GM19035 (cell line): ENCODE measurements around the gene FLNB.
A peak's percentile ranks its signal among the peaks of the same experiment; 100 is the strongest.

Source experiments
- ATAC-seq: cut with Tn5 transposase; IDR thresholded peaks from one replicate; pipeline ENCODE4 v1.9.1; 2021; ENCODE audit not compliant: unreplicated experiment

Gene FLNB

DNA sequence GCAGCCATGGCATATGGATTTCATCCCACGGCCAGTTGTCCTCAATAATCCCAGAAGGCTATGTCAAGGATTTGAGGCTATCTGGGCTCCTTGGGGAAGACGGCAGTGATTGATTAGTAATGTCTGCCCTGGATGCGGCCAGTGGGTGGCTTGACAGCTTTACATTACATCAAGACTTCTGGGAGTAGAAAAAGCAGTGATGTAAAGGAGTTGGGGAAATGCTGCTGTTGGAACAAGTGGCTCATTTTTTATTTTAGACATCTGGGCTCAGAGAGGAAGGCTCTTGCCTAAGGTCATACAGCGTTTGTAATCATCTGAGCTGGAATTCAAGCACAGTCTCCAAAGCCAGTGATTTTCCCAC is 94.1 kb downstream of the FLNB start:
- no peak for ATAC-seq

DNA sequence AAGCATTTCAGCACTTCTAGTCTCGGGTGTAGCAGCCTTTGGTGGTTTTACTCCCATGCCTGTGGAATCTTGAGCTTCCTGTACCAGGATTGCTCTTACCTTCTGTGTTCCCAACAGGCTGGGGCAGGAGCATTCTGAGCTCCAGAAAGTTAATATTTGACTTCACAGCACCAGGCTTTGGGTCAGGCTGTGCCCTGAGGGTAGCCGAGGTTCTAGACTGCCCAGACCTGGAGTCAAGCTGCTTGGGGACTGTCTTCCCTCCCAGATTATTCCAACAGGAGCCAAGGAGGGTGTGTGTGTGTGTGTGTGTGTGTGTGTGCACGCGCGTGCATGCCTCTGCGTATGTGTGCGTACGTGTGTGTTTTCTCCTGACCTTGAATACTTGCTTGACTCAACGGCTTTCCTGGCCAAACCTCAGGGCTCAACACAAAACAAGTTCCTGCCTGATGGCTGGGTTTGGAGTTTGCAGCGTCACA is 94.8 kb downstream of the FLNB start:
- ATAC-seq: no peak

DNA sequence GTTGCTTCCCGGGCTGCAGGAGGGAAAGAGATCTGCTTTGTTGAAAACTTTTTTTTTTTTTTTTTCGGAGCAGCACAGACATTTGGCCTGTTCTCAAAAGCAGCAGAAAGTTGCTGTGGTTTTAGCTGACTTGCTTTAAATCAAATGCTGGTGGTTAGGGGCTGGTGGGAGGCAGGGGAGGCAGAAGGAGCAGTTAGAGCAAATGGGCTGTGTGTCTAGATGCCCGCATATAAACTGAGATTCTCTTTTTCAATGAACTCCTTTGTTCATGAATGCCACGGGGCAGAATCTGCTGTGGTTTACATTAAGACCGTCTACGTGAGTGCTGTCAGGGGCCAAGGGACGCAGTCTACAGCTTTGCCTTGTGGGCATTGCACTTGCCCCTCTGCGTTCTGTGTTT is 95.9 kb downstream of the FLNB start:
- ATAC-seq: no peak

DNA sequence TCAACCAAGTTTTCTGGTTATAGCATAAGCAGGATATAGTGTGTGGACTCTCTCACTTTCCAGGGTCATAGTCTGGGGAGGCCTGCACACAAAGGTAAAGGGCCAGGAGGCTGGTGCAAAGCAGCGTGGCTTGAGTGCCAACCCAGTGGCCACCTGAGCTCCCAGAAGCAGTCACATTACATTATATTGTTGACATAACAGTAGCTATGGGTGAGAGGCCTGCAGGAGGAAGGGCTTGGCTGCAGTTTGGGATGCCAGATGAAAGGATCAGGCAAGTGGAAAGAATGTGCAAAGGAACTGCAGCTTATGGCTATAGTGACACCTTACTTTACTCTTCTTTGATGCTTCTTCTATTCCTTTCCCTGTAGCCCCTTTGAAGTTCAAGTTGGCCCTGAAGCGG is 96.5 kb downstream of the FLNB start:
- no peak for ATAC-seq

DNA sequence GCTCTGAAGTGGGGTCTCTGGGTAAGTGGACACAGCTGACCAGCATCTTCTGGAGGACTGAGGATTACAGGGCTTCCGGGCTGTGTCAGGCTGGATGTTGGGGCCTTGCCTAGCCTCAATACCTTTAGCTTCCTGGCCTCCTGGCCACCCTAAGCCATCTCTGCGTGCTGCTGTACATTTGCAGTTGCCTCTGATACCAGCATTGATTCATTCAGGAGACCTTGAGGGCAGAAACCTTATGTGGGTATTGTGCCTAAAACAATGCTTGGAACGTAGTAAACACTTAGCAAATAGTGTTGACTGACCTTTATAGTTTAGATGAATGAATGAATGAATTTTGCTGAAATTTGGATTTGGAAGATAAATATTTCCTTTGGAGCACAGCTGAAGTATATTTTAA is 97.0 kb downstream of the FLNB start:
- no peak for ATAC-seq

DNA sequence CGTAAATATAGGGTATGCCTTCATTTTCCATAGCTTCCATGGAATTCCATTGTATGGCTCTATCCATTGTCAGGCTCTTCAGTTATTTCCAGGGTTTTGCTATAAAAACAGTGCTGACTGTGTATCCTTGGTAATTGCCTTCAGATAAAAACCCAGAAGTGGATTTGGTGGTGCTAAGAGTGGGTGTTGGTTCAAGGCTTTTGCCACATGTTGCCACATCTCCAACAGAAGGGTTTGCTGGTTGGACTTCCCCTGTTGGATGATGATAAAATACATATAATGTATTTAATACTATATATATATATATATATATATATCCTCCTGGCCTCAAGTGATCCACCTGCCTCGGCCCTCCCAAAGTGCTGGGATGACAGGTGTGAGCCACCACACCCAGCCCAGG is 97.8 kb downstream of the FLNB start:
- no peak for ATAC-seq

DNA sequence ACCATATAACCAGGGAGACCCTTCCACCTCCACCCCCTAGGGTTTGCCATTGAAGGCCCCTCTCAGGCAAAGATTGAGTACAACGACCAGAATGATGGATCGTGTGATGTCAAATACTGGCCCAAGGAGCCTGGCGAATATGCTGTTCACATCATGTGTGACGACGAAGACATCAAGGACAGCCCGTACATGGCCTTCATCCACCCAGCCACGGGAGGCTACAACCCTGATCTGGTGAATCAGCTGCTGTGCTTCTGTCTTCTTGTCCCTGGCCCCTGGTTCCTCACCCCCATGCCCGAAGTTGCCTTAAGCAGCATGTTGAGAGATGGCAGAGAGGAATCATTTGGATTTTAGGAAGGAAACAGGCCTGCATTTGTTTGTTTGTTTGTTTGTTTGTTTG is 98.4 kb downstream of the FLNB start:
- ATAC-seq: no peak

DNA sequence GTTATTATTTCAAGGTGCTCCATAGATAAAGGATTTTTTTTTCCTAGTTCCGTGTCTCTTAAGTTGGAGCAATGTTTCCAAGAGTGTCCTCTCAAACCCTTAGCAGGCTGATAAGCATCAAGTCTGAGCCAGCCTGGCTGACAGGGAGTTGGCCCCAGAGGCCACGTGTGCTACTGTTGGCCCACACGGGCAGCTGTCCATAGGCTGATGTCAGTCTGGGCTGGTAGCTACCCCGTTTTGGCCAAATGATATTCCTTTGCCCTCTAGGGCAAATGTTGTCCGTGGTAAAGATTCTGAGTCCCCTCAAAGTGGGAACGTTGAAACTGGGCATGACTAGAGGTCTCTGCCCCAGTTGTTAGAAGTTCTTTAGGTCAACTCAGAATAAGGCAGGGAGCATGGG is 99.4 kb downstream of the FLNB start:
- ATAC-seq: no peak

DNA sequence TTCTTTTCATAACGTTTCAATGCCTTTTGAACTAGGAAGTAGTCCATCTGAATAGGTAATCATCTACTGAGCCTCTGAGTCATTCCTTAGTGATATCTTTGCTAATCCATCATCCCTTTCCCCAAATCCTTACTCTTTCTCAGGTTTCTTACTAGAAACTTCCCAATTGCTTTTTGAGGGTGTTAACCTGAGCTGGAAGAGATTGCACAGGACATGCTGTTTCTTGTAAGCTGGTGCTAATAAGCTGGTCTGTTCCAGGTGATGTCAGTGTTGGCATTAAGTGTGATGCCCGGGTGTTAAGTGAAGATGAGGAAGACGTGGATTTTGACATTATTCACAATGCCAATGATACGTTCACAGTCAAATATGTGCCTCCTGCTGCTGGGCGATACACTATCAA is 101.5 kb downstream of the FLNB start:
- ATAC-seq: no peak

DNA sequence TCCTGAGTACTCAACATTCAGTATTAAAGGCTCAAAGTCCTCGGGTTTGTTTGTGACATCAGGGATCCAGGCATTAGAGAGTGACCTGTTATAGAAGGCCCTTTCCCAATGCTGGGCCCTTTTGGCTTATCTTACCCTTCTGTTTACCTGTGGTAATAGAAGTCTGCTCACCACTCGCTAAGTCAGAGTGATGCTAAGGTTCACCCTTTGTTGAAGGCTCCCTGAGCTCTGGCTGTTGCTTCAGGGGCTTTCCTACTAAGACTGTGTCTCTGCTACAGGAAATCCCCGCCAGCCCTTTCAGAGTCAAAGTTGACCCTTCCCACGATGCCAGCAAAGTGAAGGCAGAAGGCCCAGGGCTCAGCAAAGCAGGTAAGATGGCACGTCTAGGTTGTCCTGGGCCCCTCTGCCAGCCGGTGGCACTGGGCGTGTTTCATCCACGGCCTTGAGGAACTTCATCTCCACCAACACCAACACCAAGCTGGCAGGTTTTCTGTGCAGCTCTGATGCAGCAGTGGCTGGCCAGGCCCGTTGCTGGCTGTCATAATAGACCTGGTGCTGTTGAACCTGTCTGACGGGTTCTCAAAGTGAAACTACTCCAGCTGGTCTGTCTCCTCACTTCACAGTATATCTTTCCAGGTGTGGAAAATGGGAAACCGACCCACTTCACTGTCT is 103.4 kb downstream of the FLNB start:
- ATAC-seq: peak; percentile 60

DNA sequence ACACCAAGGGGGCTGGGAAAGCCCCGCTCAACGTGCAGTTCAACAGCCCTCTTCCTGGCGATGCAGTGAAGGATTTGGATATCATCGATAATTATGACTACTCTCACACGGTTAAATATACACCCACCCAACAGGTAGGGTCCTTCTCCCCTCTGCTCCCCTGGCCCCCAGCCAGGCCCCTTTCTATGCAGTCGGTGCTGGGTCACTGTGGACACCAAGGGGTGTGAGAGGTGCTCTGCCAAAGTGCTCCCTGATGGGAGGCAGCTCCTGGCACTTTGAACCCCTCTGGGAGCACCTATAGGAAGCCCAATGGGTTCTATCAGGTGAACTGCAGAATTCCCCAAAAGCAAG is 103.9 kb downstream of the FLNB start:
- no peak for ATAC-seq

DNA sequence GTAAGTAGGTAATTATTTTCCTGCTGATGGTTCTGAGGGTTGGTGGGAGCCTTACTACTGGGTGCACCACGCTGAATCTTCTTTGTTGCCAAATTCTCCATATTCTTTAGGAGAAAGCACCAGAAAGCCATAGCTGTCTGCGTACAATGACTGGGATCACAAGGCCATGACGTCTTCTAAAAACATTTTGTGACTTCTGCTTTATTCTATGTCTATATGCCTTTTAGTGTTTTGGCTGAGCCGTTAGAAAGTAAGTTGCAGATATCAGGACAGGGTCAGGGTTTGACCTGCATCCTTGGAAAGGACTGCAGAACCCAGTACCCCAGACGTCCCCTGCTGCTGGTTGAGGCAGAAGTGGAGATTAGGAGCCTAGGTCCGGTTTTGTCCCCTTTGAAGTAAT is 107.0 kb downstream of the FLNB start:
- ATAC-seq: no peak

DNA sequence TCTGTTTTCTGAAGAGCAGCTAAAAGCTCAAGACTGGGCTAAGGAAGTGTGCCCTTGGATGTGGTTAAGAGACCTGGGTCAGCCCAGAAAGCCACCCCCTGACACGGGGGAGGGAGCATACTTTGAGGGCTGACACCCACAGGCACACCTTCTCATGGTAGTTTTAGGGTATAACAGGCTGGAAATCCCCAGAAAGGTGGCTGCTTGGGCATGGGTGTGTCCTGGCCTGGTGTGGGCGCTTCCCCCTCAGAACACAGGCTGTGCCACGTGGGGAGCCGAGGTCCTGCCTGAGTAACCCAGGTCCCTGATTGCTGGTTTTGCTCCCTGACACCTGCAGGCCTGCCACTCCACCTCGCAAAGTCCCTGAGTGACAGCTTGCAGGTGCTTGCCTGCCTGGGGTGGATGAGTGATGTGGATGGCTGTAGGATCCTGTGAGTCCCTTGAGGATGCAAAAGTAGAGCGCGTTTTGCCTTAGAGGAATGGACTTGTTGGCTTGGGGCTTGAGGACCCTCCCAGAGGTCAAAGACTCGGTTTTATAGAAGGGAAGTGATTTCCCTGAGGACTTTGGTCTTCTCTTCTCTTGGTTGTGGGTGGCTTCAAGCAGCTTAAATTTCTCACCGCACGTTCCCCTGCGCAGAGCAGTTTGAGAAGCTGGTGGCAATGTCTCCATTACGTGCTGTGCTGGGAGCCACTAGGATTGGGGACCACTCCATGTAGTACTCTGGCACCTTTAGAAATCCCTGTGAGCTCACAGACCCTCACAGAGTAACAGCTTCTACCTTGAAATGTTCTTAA is 108.1 kb downstream of the FLNB start:
- ATAC-seq: peak; percentile 46

DNA sequence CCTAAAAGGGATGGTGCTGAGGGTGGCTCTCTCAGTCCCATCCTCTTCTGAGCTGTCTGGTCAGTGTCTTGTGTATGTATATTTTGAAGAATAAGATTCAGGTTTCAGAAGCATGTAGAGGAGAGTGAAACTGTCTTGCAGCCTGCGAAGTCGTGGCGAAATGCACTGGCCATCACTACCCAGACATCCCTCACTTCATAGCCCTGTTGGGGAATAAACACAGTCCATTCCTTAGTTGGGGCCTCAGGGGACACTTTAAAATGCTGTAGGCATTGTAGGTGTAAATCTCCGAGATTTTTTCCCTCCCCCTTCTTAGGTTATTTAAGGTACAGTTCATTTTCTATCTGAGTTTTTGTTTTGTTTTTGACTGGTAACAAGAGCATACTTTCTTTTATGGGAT is 108.8 kb downstream of the FLNB start:
- ATAC-seq: no peak

DNA sequence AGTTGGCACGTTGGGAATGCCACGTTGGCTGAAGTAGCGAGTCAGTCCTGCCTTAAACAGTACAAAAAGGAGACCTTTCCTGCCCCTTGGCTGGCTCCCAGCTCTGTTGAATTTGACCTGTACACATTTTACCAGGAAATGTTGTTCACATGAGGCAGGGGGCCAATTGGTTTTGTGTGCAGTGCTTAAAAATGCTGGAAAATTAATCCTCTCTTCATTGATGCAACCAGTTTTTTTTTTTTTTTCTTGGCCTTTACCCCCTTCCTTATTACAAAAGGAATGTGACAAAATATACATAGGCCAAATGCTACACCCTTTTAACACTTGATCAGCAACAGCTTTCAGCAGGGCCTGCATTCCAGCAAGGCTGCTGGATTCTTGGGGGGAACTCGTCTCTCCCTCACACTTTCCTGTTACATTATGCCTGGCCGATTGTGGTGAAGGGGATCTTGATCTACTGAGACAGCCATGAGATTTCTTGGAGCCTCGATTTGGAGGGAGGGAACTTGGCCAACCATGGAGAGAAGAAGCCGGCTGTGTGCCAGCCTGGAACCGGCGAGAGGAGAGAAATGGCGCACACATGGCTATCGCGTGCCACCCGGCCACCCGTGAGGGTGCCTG is 109.4 kb downstream of the FLNB start:
- no peak for ATAC-seq

DNA sequence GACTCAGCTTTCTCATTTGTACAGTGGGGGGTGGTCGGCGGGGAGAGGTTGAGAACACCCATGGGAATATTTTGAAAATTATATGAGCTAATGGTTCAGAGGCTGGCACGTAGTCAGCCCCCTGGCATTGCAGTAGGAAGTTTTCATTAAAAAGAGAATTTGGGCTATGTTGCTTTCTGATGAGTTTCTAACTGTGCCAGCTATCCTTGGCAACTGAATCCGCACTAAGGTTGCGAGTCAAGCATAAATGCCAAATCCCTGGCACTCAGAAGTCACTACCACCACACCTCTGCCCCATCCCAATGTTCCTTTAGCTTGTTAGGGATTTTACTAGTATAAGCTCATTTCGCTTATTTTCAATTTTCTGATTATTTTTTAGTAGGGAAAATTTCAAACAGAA is 111.0 kb downstream of the FLNB start:
- ATAC-seq: no peak

DNA sequence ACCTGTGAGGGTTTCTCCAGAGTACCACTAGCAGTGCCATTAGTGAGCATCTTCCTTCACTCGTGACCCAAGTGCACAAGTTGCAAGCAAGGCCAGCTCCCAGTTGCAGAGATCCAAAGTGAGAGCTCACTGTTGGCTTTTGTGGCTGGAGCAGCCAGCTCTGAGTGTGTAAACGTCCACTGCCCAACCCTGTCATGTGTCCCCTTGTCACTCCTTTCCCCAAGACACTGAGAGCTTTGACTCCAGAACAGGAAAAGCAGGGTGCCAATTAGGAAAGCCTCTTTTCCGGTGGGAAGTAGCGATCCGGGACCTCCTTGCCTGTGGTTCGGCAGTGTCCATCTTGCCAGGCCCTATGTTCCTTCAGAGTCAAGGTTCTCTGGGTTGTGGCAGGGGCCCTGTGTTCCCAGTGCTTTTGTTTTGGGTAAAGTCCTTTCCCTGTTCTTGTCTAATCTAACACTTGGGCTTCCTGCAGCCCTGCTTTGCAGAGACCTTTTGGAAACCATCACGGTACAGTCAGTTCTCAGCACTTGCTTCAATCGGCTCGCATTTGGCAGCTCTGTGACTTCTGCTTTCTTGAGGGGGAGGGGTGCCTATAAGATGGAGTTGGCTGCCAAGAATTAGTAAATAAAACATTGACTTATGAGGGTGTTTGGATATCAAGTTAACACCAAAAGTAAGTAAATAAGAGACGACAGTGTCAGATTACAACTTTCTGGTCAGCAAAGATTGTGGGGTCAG is 112.0 kb downstream of the FLNB start:
- ATAC-seq: no peak

DNA sequence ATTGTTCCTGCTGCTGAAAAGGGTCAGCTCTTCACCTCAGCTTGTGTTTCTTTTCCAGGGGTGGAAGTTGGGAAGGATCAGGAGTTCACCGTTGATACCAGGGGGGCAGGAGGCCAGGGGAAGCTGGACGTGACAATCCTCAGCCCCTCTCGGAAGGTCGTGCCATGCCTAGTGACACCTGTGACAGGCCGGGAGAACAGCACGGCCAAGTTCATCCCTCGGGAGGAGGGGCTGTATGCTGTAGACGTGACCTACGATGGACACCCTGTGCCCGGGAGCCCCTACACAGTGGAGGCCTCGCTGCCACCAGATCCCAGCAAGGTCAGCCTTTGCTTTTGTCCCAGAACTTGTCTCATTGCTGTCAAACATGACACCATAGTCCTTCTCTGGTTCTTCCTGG is 113.0 kb downstream of the FLNB start:
- no peak for ATAC-seq

DNA sequence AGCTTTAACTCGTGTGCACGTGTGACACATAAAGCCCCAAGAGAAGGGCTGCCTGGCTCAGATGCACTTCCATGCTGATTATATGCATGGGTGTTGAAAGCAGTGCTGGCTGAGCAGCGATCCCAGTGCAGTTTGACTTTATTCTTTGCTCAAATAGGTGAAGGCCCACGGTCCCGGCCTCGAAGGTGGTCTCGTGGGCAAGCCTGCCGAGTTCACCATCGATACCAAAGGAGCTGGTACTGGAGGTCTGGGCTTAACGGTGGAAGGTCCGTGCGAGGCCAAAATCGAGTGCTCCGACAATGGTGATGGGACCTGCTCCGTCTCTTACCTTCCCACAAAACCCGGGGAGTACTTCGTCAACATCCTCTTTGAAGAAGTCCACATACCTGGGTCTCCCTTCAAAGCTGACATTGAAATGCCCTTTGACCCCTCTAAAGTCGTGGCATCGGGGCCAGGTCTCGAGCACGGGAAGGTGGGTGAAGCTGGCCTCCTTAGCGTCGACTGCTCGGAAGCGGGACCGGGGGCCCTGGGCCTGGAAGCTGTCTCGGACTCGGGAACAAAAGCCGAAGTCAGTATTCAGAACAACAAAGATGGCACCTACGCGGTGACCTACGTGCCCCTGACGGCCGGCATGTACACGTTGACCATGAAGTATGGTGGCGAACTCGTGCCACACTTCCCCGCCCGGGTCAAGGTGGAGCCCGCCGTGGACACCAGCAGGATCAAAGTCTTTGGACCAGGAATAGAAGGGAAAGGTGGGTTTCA is 114.9 kb downstream of the FLNB start:
- no peak for ATAC-seq

DNA sequence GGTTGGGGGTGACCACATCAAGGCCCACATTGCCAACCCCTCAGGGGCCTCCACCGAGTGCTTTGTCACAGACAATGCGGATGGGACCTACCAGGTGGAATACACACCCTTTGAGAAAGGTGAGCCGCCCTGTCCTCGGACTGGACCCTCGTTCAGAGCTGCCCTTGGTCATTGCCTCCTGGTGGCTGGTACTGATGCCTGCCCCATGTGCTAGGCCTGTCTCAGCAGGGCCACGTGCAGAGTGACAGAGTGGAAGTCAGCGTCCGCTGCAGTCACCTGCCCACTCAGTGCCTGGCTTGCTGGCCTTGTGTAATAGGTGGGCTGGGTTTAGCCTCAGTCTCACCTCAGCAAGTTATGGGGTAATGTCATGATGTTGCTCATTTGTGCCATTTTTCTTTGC is 116.2 kb downstream of the FLNB start:
- no peak for ATAC-seq
